Central memory CD8-positive, alpha-beta T cell (primary cell): Measurements from ENCODE around the gene TOX3.

ENCODE experiments used
- ATAC-seq: fragments of 150-1000 bp; cut with Tn5 transposase; replicated peaks from 2 replicates; pipeline ENCODE4 v1.10.0; 2022; ENCODE audit warnings: mild to moderate bottlenecking, moderate FRiP score, moderate number of reproducible peaks; ENCODE audit not compliant: poor library complexity, severe bottlenecking; ENCODE audit errors: extremely low read depth
- DNase-seq, 2 donors: peaks; one replicate each; pipeline ENCODE4 v3.0.0; 2021; ENCODE audit warnings: low spot score in 2 of 2
- H3K27ac Mint-ChIP-seq: one replicate; pipeline ENCODE4 v1.8.0; 2022; ENCODE audit warnings: low read depth, mild to moderate bottlenecking, moderate library complexity, mixed read lengths
- H3K27me3 Mint-ChIP-seq: one replicate; pipeline ENCODE4 v1.8.0; 2022; ENCODE audit warnings: mixed read lengths
- H3K36me3 Mint-ChIP-seq: one replicate; pipeline ENCODE4 v1.8.0; 2022; ENCODE audit warnings: mild to moderate bottlenecking, moderate library complexity, mixed read lengths; ENCODE audit not compliant: insufficient read depth
- H3K4me1 Mint-ChIP-seq: one replicate; pipeline ENCODE4 v1.8.0; 2022; ENCODE audit warnings: mixed read lengths
- H3K4me3 Mint-ChIP-seq: one replicate; pipeline ENCODE4 v1.8.0; 2022; ENCODE audit warnings: mild to moderate bottlenecking, moderate library complexity, mixed read lengths
- H3K9me3 Mint-ChIP-seq: one replicate; pipeline ENCODE4 v1.8.0; 2022; ENCODE audit warnings: mixed read lengths

Gene TOX3

GRCh38 chr16:52467753-52468152 lies 79.2 kb downstream of the TOX3 start:
- no peaks in the 10 kb centered on the region for H3K36me3 Mint-ChIP-seq
- H3K27me3 Mint-ChIP-seq: no peaks in the 10 kb centered on the region
- no peak overlapping the region for H3K4me3 Mint-ChIP-seq
- no peaks in the 10 kb centered on the region for H3K4me1 Mint-ChIP-seq
- no peaks in the 10 kb centered on the region for H3K9me3 Mint-ChIP-seq
- no peak for ATAC-seq
- H3K27ac Mint-ChIP-seq: no peak overlapping the region
- no peak for DNase-seq

GRCh38 chr16:52466994-52467393 lies 79.9 kb downstream of the TOX3 start:
- Mint-ChIP-seq H3K36me3 (no peaks in the 10 kb centered on the region), H3K4me3 (no peak overlapping the region), H3K4me1 (no peaks in the 10 kb centered on the region), H3K9me3 (no peaks in the 10 kb centered on the region), H3K27me3 (no peaks in the 10 kb centered on the region), H3K27ac (no peak overlapping the region)
- ATAC-seq (no peak), DNase-seq (no peak)

GRCh38 chr16:52465711-52466267 lies 81.2 kb downstream of the TOX3 start:
- DNase-seq (no peak), ATAC-seq (no peak)
- no peaks in the 10 kb centered on the region for H3K27me3 Mint-ChIP-seq
- no peaks in the 10 kb centered on the region for H3K4me1 Mint-ChIP-seq
- H3K36me3 Mint-ChIP-seq: no peaks in the 10 kb centered on the region
- no peak overlapping the region for H3K27ac Mint-ChIP-seq
- no peaks in the 10 kb centered on the region for H3K9me3 Mint-ChIP-seq
- no peak overlapping the region for H3K4me3 Mint-ChIP-seq

GRCh38 chr16:52463904-52464303 lies 83.0 kb downstream of the TOX3 start:
- no peak for ATAC-seq
- Mint-ChIP-seq H3K27ac (no peak overlapping the region), H3K4me1 (no peaks in the 10 kb centered on the region), H3K9me3 (no peaks in the 10 kb centered on the region), H3K4me3 (no peak overlapping the region), H3K27me3 (no peaks in the 10 kb centered on the region), H3K36me3 (no peaks in the 10 kb centered on the region)
- no peak for DNase-seq

GRCh38 chr16:52462816-52463215 lies 84.1 kb downstream of the TOX3 start:
- Mint-ChIP-seq H3K4me1 (no peaks in the 10 kb centered on the region), H3K36me3 (no peaks in the 10 kb centered on the region), H3K27ac (no peak overlapping the region), H3K9me3 (no peaks in the 10 kb centered on the region), H3K27me3 (no peaks in the 10 kb centered on the region), H3K4me3 (no peak overlapping the region)
- DNase-seq (no peak), ATAC-seq (no peak)

- DNase-seq (no peak), ATAC-seq (no peak)
- H3K27ac Mint-ChIP-seq: no peak overlapping the region
- no peaks in the 10 kb centered on the region for H3K36me3 Mint-ChIP-seq
- no peaks in the 10 kb centered on the region for H3K9me3 Mint-ChIP-seq
- no peaks in the 10 kb centered on the region for H3K27me3 Mint-ChIP-seq
- no peaks in the 10 kb centered on the region for H3K4me1 Mint-ChIP-seq
- H3K4me3 Mint-ChIP-seq: no peak overlapping the region
Observed at GRCh38 chr16:52460639-52461178, 86.2 kb downstream of the TOX3 start.

GRCh38 chr16:52456368-52456767 lies 90.6 kb downstream of the TOX3 start:
- H3K36me3 Mint-ChIP-seq: no peaks in the 10 kb centered on the region

GRCh38 chr16:52455549-52456277 lies 91.2 kb downstream of the TOX3 start:
- DNase-seq: no peak
- H3K4me3 Mint-ChIP-seq: no peak overlapping the region
- ATAC-seq: no peak

More at GRCh38 chr16:52456368-52456767, 90.6 kb downstream of the TOX3 start:
- Mint-ChIP-seq H3K4me3 (no peak overlapping the region), H3K27me3 (no peaks in the 10 kb centered on the region), H3K9me3 (no peaks in the 10 kb centered on the region), H3K27ac (no peak overlapping the region), H3K4me1 (no peaks in the 10 kb centered on the region)
- DNase-seq: no peak
- ATAC-seq: no peak

GRCh38 chr16:52453644-52454043 lies 93.3 kb downstream of the TOX3 start:
- ATAC-seq (no peak), DNase-seq (no peak)
- H3K4me3 Mint-ChIP-seq: no peak overlapping the region
- no peaks in the 10 kb centered on the region for H3K4me1 Mint-ChIP-seq
- H3K9me3 Mint-ChIP-seq: peaks cover 2% of the 10 kb centered on the region
- H3K27me3 Mint-ChIP-seq: no peaks in the 10 kb centered on the region
- H3K27ac Mint-ChIP-seq: no peak overlapping the region
- H3K36me3 Mint-ChIP-seq: no peaks in the 10 kb centered on the region

More at GRCh38 chr16:52455549-52456277, 91.2 kb downstream of the TOX3 start:
- H3K27ac Mint-ChIP-seq: no peak overlapping the region
- H3K4me1 Mint-ChIP-seq: no peaks in the 10 kb centered on the region
- H3K9me3 Mint-ChIP-seq: no peaks in the 10 kb centered on the region
- H3K27me3 Mint-ChIP-seq: no peaks in the 10 kb centered on the region
- no peaks in the 10 kb centered on the region for H3K36me3 Mint-ChIP-seq

GRCh38 chr16:52451971-52452421 lies 94.9 kb downstream of the TOX3 start:
- Mint-ChIP-seq H3K4me3 (no peak overlapping the region), H3K9me3 (peaks cover 5% of the 10 kb centered on the region), H3K4me1 (no peaks in the 10 kb centered on the region), H3K27me3 (no peaks in the 10 kb centered on the region), H3K27ac (no peak overlapping the region), H3K36me3 (no peaks in the 10 kb centered on the region)
- no peak for DNase-seq
- ATAC-seq: no peak

- H3K27me3 Mint-ChIP-seq: no peaks in the 10 kb centered on the region
- ATAC-seq (no peak), DNase-seq (no peak)
- H3K9me3 Mint-ChIP-seq: peaks cover 5% of the 10 kb centered on the region
- H3K4me1 Mint-ChIP-seq: no peaks in the 10 kb centered on the region
- no peaks in the 10 kb centered on the region for H3K36me3 Mint-ChIP-seq
- H3K4me3 Mint-ChIP-seq: no peak overlapping the region
- no peak overlapping the region for H3K27ac Mint-ChIP-seq
Observed at GRCh38 chr16:52450916-52451315, 96.0 kb downstream of the TOX3 start.

- no peaks in the 10 kb centered on the region for H3K27me3 Mint-ChIP-seq
- H3K4me1 Mint-ChIP-seq: no peaks in the 10 kb centered on the region
- no peaks in the 10 kb centered on the region for H3K36me3 Mint-ChIP-seq
- H3K27ac Mint-ChIP-seq: no peak overlapping the region
- ATAC-seq (no peak), DNase-seq (no peak)
- H3K4me3 Mint-ChIP-seq: no peak overlapping the region
- H3K9me3 Mint-ChIP-seq: peaks cover 5% of the 10 kb centered on the region
Observed at GRCh38 chr16:52450241-52450640, 96.7 kb downstream of the TOX3 start.

GRCh38 chr16:52446080-52446479 lies 100.9 kb downstream of the TOX3 start:
- Mint-ChIP-seq H3K4me3 (no peak overlapping the region), H3K4me1 (no peaks in the 10 kb centered on the region), H3K36me3 (no peaks in the 10 kb centered on the region), H3K9me3 (peaks cover 5% of the 10 kb centered on the region), H3K27me3 (no peaks in the 10 kb centered on the region), H3K27ac (no peak overlapping the region)
- DNase-seq (no peak), ATAC-seq (no peak)
